H1 (cell line): Measurements from ENCODE around the gene KCNK15. TPM values are rescaled to one million over a fixed set of nuclear protein-coding genes. Genes with fewer than 3 reads are reported as not detected.

Experiments used
- CTCF ChIA-PET: fragments of 300-600 bp; sonication (Branson Sonifier 250); formaldehyde crosslinking; loops from one replicate; lab custom pipeline; 2021; ENCODE audit not compliant: partially characterized antibody; lab: Charles Lee
- POLR2A ChIA-PET: fragments of 300-600 bp; sonication (Branson Sonifier 250); formaldehyde crosslinking; loops from one replicate; lab custom pipeline; 2021; ENCODE audit warnings: inconsistent platforms; ENCODE audit not compliant: partially characterized antibody; lab: Charles Lee
- DNase-seq, 2 experiments: peaks; one replicate each; pipeline versions ENCODE4 v3.0.0 to v3.0.0-alpha.2; 2010 to 2022; ENCODE audit warnings: low spot score in 2 of 2, low read depth in 1 of 2, mixed read lengths in 1 of 2
- FAIRE-seq: peaks from 2 replicates; lab custom pipeline; 2011; peaks lifted over from hg19 to GRCh38; lab: Jason Lieb, UNC
- H2AFZ ChIP-seq: 2 replicates; pipeline ENCODE4 v1.8.1; 2012; ENCODE audit warnings: low read length, inconsistent platforms
- H2AK5ac ChIP-seq: 2 replicates; pipeline ENCODE4 v1.6.1; 2013; ENCODE audit warnings: low read depth, low read length
- H2BK120ac ChIP-seq: replicated peaks from 2 replicates; pipeline ENCODE3; 2013; ENCODE audit warnings: low read depth, low read length, inconsistent platforms
- H2BK12ac ChIP-seq: 2 replicates; pipeline ENCODE4 v1.6.1; 2013; ENCODE audit warnings: low read depth, low read length
- H2BK15ac ChIP-seq: 2 replicates; pipeline ENCODE4 v1.6.1; 2013; ENCODE audit warnings: low read length
- H2BK20ac ChIP-seq: 2 replicates; pipeline ENCODE4 v1.6.1; 2013; ENCODE audit warnings: low read length
- H2BK5ac ChIP-seq: 2 replicates; pipeline ENCODE4 v1.6.1; 2013; ENCODE audit warnings: low read depth, low read length
- H3K14ac ChIP-seq: 2 replicates; pipeline ENCODE4 v1.6.1; 2013; ENCODE audit warnings: inconsistent platforms; ENCODE audit not compliant: insufficient read length
- H3K18ac ChIP-seq: 2 replicates; pipeline ENCODE4 v1.6.1; 2013; ENCODE audit warnings: low read length; ENCODE audit errors: extremely low read depth
- H3K23ac ChIP-seq: 2 replicates; pipeline ENCODE4 v1.6.1; 2013; ENCODE audit warnings: inconsistent platforms; ENCODE audit not compliant: insufficient read length
- H3K23me2 ChIP-seq: 2 replicates; pipeline ENCODE4 v1.6.1; 2013; ENCODE audit warnings: low read depth, low read length
- H3K27ac ChIP-seq: 2 replicates; pipeline ENCODE4 v1.6.1; 2011; ENCODE audit warnings: low read depth, low read length, inconsistent platforms
- H3K27me3 ChIP-seq, 4 experiments: replicated peaks in 1 of 4; 1 replicate in 1 of 4; 2 replicates in 3 of 4; pipeline versions ENCODE4 v1.6.1 to v1.8.1; 2011 to 2013; ENCODE audit warnings: low read length in 3 of 4, mild to moderate bottlenecking in 3 of 4, inconsistent platforms in 2 of 4, mixed read lengths in 2 of 4, moderate library complexity in 1 of 4; ENCODE audit not compliant: control insufficient read depth in 3 of 4, insufficient read depth in 3 of 4; ENCODE audit errors: extremely low read depth in 1 of 4
- H3K36me3 ChIP-seq, 4 experiments: 2 replicates each; pipeline versions ENCODE4 v1.6.1 to v1.8.1; 2011 to 2013; ENCODE audit warnings: mild to moderate bottlenecking in 4 of 4, low read length in 3 of 4, moderate library complexity in 2 of 4, control low read depth in 1 of 4, inconsistent platforms in 1 of 4; ENCODE audit not compliant: insufficient read depth in 4 of 4, control insufficient read depth in 2 of 4
- H3K4ac ChIP-seq: replicated peaks from 2 replicates; pipeline ENCODE3; 2013; ENCODE audit warnings: low read length, low read depth, mixed read lengths, inconsistent platforms; ENCODE audit not compliant: insufficient read length
- H3K4me1 ChIP-seq, 4 experiments: replicated peaks in 1 of 4; 1 replicate in 1 of 4; 2 replicates in 3 of 4; pipeline versions ENCODE4 v1.6.1 to v1.8.1; 2011 to 2013; ENCODE audit warnings: low read length in 3 of 4, inconsistent platforms in 2 of 4, mixed read lengths in 1 of 4; ENCODE audit not compliant: insufficient read depth in 4 of 4, control insufficient read depth in 3 of 4
- H3K4me2 ChIP-seq, 2 experiments: 2 replicates each; pipeline versions ENCODE4 v1.6.1 to v1.8.1; 2011 to 2013; ENCODE audit warnings: low read depth in 2 of 2, low read length in 2 of 2, control low read depth in 1 of 2, inconsistent platforms in 1 of 2, mild to moderate bottlenecking in 1 of 2; ENCODE audit not compliant: insufficient read depth in 1 of 2
- H3K4me3 ChIP-seq, 4 experiments: fragments of 200-600, 300-600 bp in 1 of 4; sonication (generic), shearing (Covaris generic), sonication (Bioruptor Twin) in 1 of 4; 2 replicates each; pipeline versions ENCODE4 v1.5.1 to v1.8.1; 2011 to 2016; ENCODE audit warnings: low read length in 4 of 4, low read depth in 3 of 4, control low read depth in 2 of 4, inconsistent platforms in 2 of 4, mild to moderate bottlenecking in 2 of 4, mixed read lengths in 1 of 4, moderate library complexity in 1 of 4; ENCODE audit not compliant: insufficient read depth in 2 of 4; ENCODE audit errors: extremely low read depth in 1 of 4
- H3K56ac ChIP-seq: replicated peaks from 2 replicates; pipeline ENCODE3; 2013; ENCODE audit warnings: low read depth, mild to moderate bottlenecking, mixed read lengths, low read length, inconsistent platforms; ENCODE audit not compliant: insufficient read length
- H3K79me1 ChIP-seq: 2 replicates; pipeline ENCODE4 v1.6.1; 2013; ENCODE audit warnings: low read depth, low read length, control low read depth
- H3K79me2 ChIP-seq, 2 experiments: 2 replicates each; pipeline versions ENCODE4 v1.6.1 to v1.8.1; 2012 to 2013; ENCODE audit warnings: low read length in 2 of 2, mild to moderate bottlenecking in 2 of 2, inconsistent platforms in 1 of 2; ENCODE audit not compliant: insufficient read depth in 2 of 2, control insufficient read depth in 1 of 2
- H3K9ac ChIP-seq, 4 experiments: replicated peaks in 1 of 4; 1 replicate in 1 of 4; 2 replicates in 3 of 4; pipeline versions ENCODE4 v1.6.1 to v1.8.1; 2011 to 2013; ENCODE audit warnings: low read depth in 3 of 4, low read length in 3 of 4, control low read depth in 2 of 4, mild to moderate bottlenecking in 2 of 4, moderate library complexity in 2 of 4, inconsistent platforms in 1 of 4; ENCODE audit errors: extremely low read depth in 1 of 4
- H3K9me3 ChIP-seq, 2 experiments: 2 replicates each; pipeline versions ENCODE4 v1.6.1 to v1.8.1; 2012 to 2013; ENCODE audit warnings: mild to moderate bottlenecking in 2 of 2, moderate library complexity in 2 of 2, control low read depth in 1 of 2, inconsistent platforms in 1 of 2, low read depth in 1 of 2, low read length in 1 of 2, mixed read lengths in 1 of 2; ENCODE audit not compliant: insufficient read depth in 2 of 2
- H4K20me1 ChIP-seq, 2 experiments: replicated peaks in 1 of 2; 2 replicates each; pipeline versions ENCODE3 to v1.8.1; 2011 to 2013; ENCODE audit warnings: inconsistent platforms in 2 of 2, low read length in 2 of 2, mild to moderate bottlenecking in 1 of 2; ENCODE audit not compliant: insufficient read depth in 2 of 2, control insufficient read depth in 1 of 2
- H4K5ac ChIP-seq: 2 replicates; pipeline ENCODE4 v1.6.1; 2013; ENCODE audit warnings: low read length, low read depth, mixed read lengths, inconsistent platforms; ENCODE audit not compliant: insufficient read length
- H4K8ac ChIP-seq: 2 replicates; pipeline ENCODE4 v1.8.0; 2013; ENCODE audit warnings: mild to moderate bottlenecking, moderate library complexity, low read length, inconsistent platforms; ENCODE audit not compliant: insufficient read depth; ENCODE audit errors: extremely low read depth
- H4K91ac ChIP-seq: replicated peaks from 2 replicates; pipeline ENCODE3; 2013; ENCODE audit warnings: low read length, mixed read lengths, inconsistent platforms; ENCODE audit not compliant: insufficient read length
- ASH2L ChIP-seq: fragments of 200-600, 300-600 bp; sonication (generic); IDR thresholded peaks from one replicate; pipeline ENCODE4 v1.7.1; 2017; ENCODE audit warnings: low read length
- ATF3 ChIP-seq: IDR thresholded peaks from 2 replicates; pipeline ENCODE4 v1.6.1; 2011; ENCODE audit warnings: low read depth, mild to moderate bottlenecking, low read length; ENCODE audit not compliant: insufficient read depth
- CEBPB ChIP-seq: IDR thresholded peaks from 2 replicates; pipeline ENCODE4 v1.6.1; 2012; ENCODE audit warnings: low read depth, low read length
- CTBP2 ChIP-seq: IDR thresholded peaks from 2 replicates; pipeline ENCODE4 v1.7.0; 2011; ENCODE audit warnings: borderline replicate concordance, mild to moderate bottlenecking, moderate library complexity, mixed read lengths, low read length; ENCODE audit not compliant: insufficient read depth, insufficient read length
- GTF2F1 ChIP-seq: IDR thresholded peaks from 2 replicates; pipeline ENCODE4 v1.6.1; 2012; ENCODE audit warnings: low read depth, low read length, improper control_type of control experiment, borderline replicate concordance
- NANOG ChIP-seq: IDR thresholded peaks from 2 replicates; pipeline ENCODE4 v1.6.1; 2011; ENCODE audit warnings: low read length, low read depth, mild to moderate bottlenecking, inconsistent platforms; ENCODE audit not compliant: insufficient read depth, poor library complexity, severe bottlenecking
- NRF1 ChIP-seq: IDR thresholded peaks from 2 replicates; pipeline ENCODE4 v1.6.1; 2011; ENCODE audit warnings: mild to moderate bottlenecking, low read depth, low read length, improper control_type of control experiment
- SIN3A ChIP-seq, 2 experiments: IDR thresholded peaks in 1 of 2; conservative IDR thresholded peaks in 1 of 2; 2 replicates each; pipeline ENCODE4 v1.6.1; 2011 to 2012; ENCODE audit warnings: low read length in 2 of 2, improper control_type of control experiment in 1 of 2, low read depth in 1 of 2, mild to moderate bottlenecking in 1 of 2
- SIX5 ChIP-seq: IDR thresholded peaks from 2 replicates; pipeline ENCODE4 v1.6.1; 2011; ENCODE audit warnings: mild to moderate bottlenecking, low read depth, low read length
- SP2 ChIP-seq: IDR thresholded peaks from 2 replicates; pipeline ENCODE4 v1.6.1; 2012; ENCODE audit warnings: mild to moderate bottlenecking, low read length, inconsistent platforms
- SP4 ChIP-seq: IDR thresholded peaks from 2 replicates; pipeline ENCODE4 v1.6.1; 2012; ENCODE audit warnings: low read length, inconsistent platforms
- TCF12 ChIP-seq: IDR thresholded peaks from 2 replicates; pipeline ENCODE4 v1.6.1; 2011; ENCODE audit warnings: low read depth, mild to moderate bottlenecking, low read length
- TEAD4 ChIP-seq: IDR thresholded peaks from 2 replicates; pipeline ENCODE4 v1.6.1; 2012; ENCODE audit warnings: low read depth, low read length, inconsistent platforms, mixed read lengths
- WGBS, 2 experiments: shearing (Covaris generic) in 1 of 2; methylation state at CpG; one replicate each; pipeline versions ENCODE4 v1.1.6 to v1.1.7; 2013 to 2015; ENCODE audit warnings: low lambda C conversion rate in 2 of 2, mixed read lengths in 2 of 2, inconsistent platforms in 1 of 2, low coverage in 1 of 2, missing lambda C conversion rate in 1 of 2; ENCODE audit not compliant: insufficient replicate concordance in 2 of 2, insufficient coverage in 1 of 2, insufficient read length in 1 of 2; ENCODE audit errors: extremely low coverage in 1 of 2, missing lambda C conversion rate in 1 of 2; 5-methylcytosine and 5-hydroxymethylcytosine counted together
- polyA plus RNA-seq, 7 experiments: library from polyadenylated mRNA; depleted of rRNA in 3 of 7; stranded (reverse) in 5 of 7; unstranded in 2 of 7; fragments of >200 nt in 5 of 7; fragments of 200-250 nt in 2 of 7; gene quantifications; 1 replicate in 5 of 7; 2 replicates in 1 of 7; 4 replicates in 1 of 7; pipeline versions ENCODE4 v1.2.1 to v1.2.3, GENCODE V29; 2011 to 2013; ENCODE audit warnings: missing spikeins in 2 of 7, mixed read lengths in 2 of 7
- total RNA-seq: library from RNA; stranded (reverse); fragmentation: NEBNext Ultra II Directional; extraction: Animal tissue kit (Norgen Biotek cat#: 25700); gene quantifications from 2 replicates; pipeline ENCODE4 v1.2.1, GENCODE V29; 2021

Gene KCNK15
- total and polyA plus RNA-seq, 2 of the 8 experiments (the other 6 are each of a cell fraction or from before 2014, with no cell fraction given) = 0.24 to 0.33 TPM

GRCh38 chr20:44743080-44743701 lies 2.5 kb upstream of the KCNK15 start:
- H3K18ac ChIP-seq = no peak overlapping the region
- no peak overlapping the region for H4K8ac ChIP-seq
- H2AK5ac ChIP-seq = no peak overlapping the region
- no peak overlapping the region for H2BK5ac ChIP-seq
- no peak for FAIRE-seq
- H3K4ac ChIP-seq = no peak overlapping the region
- H2BK15ac ChIP-seq = no peak overlapping the region
- no peak overlapping the region for H4K5ac ChIP-seq
- no peak overlapping the region for H3K27ac ChIP-seq
- H2AFZ ChIP-seq = no peak overlapping the region
- H3K4me3 ChIP-seq = no peak overlapping the region
- ChIA-PET POLR2A (interaction anchor here (0.5 to 1.3 kb wide), 2 partner anchors 24 to 85 kb away, joined by 3 to 5 read pairs; no protein-coding TSS in a partner anchor), CTCF (interaction anchor here (0.7 to 15.1 kb wide), 8 partner anchors 9 to 133 kb away, joined by 3 to 256 read pairs (median 4); no protein-coding TSS in a partner anchor)
- peaks cover 2 to 40% (median 26%) of the 10 kb centered on the region in 4 experiments for H3K27me3 ChIP-seq
- no peak overlapping the region for H2BK20ac ChIP-seq
- no peak overlapping the region for H2BK12ac ChIP-seq
- no peaks in the 10 kb centered on the region for H4K20me1 ChIP-seq
- H3K14ac ChIP-seq = no peak overlapping the region
- no peak overlapping the region for H2BK120ac ChIP-seq
- no peak for DNase-seq
- H4K91ac ChIP-seq = no peak overlapping the region
- no peak overlapping the region for H3K4me2 ChIP-seq
- 85% methylated on average over 7 of the region's 7 CpGs; no CpG with 5 or more reads in 1 of the 2 experiments for WGBS, 2 experiments
- no peak overlapping the region for H3K56ac ChIP-seq
- H3K9ac ChIP-seq = no peak overlapping the region
- H3K36me3 ChIP-seq = no peaks in the 10 kb centered on the region
- no peaks in the 10 kb centered on the region for H3K79me1 ChIP-seq
- H3K23me2 ChIP-seq = peaks cover 11% of the 10 kb centered on the region; the same call in 1 of the 2 replicates
- H3K79me2 ChIP-seq = no peaks in the 10 kb centered on the region
- peaks cover 0 to 7% (median 3%) of the 10 kb centered on the region in 4 experiments; a peak in 4 of 7 replicates for H3K4me1 ChIP-seq
- no peaks in the 10 kb centered on the region for H3K9me3 ChIP-seq
- H3K23ac ChIP-seq = no peak overlapping the region
- TF ChIP-seq TCF12 (no peak), TEAD4 (no peak), CEBPB (no peak), SP2 (no peak), GTF2F1 (no peak), NRF1 (no peak), SIN3A (conservative IDR thresholded peaks at IDR 0.05 in 1 of 2, IDR thresholded peaks at IDR 0.05 in 1 of 2; ENCODE audit: low read depth in 1 of 2, low read length in 2 of 2) (no peak), CTBP2 (no peak), ASH2L (no peak), SP4 (no peak), NANOG (no peak), ATF3 (no peak), SIX5 (no peak)
